Upper lobe of left lung (tissue), 4 donors: ENCODE results near the gene ITGB3.

Experiments
- CTCF ChIP-seq, 6 experiments: fragments of 450-650 bp in 4 of 6; fragments of 200-600 bp in 2 of 6; sonication (generic) in 2 of 6; IDR thresholded peaks; one replicate each; pipeline ENCODE4 v1.5.1; 2016 to 2019; ENCODE audit warnings: antibody characterized with exemption in 6 of 6
- EP300 ChIP-seq, 4 donors: sonication (generic); formaldehyde crosslinking; IDR thresholded peaks; one replicate each; pipeline ENCODE4 v1.5.1; 2017; ENCODE audit warnings: antibody characterized with exemption in 4 of 4, control low read depth in 2 of 4
- POLR2A ChIP-seq, 4 donors: fragments of 450-650 bp; IDR thresholded peaks; one replicate each; pipeline ENCODE4 v1.5.1; 2016 to 2017; ENCODE audit warnings: antibody characterized with exemption in 4 of 4, mild to moderate bottlenecking in 2 of 4
- POLR2AphosphoS5 ChIP-seq, 2 donors: sonication (generic); formaldehyde crosslinking; IDR thresholded peaks; one replicate each; pipeline ENCODE4 v1.5.1; 2017; ENCODE audit warnings: antibody characterized with exemption in 2 of 2

DNA sequence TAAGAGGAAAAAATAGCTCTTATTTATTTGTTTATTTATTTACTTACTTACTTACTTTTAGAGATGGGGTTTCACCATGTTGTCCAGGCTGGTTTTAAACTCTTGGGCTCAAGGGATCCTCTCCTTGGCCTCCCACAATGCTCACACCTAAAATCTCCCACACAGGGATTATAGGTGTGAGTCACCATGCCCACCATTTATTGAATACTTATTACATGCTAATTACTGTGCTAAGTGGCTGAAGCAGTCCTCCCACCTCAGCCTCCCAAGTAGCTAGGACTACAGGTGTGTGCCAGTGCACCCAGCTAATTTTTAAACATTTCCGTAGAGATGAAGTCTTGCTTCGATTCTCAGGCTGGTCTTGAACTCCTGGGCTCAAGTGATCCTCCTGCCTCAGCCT is 11.0 kb upstream of the ITGB3 start:
- TF ChIP-seq POLR2A (IDR thresholded peaks at IDR 0.05) (no peak), CTCF (IDR thresholded peaks at IDR 0.05) (no peak), EP300 (IDR thresholded peaks at IDR 0.05) (no peak), POLR2AphosphoS5 (IDR thresholded peaks at IDR 0.05) (no peak)
